Dermis microvascular lymphatic vessel endothelial cell (primary cell): Measurements from ENCODE around the gene GOLPH3L. TPM values are rescaled to one million over a fixed set of nuclear protein-coding genes. Genes with fewer than 3 reads are reported as not detected.
A peak's percentile ranks its signal among the peaks of the same experiment; 100 is the strongest.
"Not testable (repeated sequence)": the region's sequence is repeated elsewhere in the genome, so short reads cannot be mapped to it uniquely, and the experiment has no call there.

Source experiments
- DNase-seq, 2 donors: peaks; one replicate each; pipeline versions ENCODE4 v3.0.0 to v3.0.0-alpha.2; 2010; ENCODE audit warnings: low read depth in 2 of 2
- total RNA-seq: library from RNA; depleted of rRNA; stranded (reverse); fragments of >200 nt; gene quantifications from 2 replicates; pipeline ENCODE4 v1.2.1, GENCODE V29; 2014

GOLPH3L gene
- total RNA-seq, 1 donor from 2014 or later: 10.7 TPM

GRCh38 chr1:150619576-150620509 lies 77.1 kb downstream of the GOLPH3L start:
- DNase-seq: peak in 1 of 2 donors; percentile 77

DNA sequence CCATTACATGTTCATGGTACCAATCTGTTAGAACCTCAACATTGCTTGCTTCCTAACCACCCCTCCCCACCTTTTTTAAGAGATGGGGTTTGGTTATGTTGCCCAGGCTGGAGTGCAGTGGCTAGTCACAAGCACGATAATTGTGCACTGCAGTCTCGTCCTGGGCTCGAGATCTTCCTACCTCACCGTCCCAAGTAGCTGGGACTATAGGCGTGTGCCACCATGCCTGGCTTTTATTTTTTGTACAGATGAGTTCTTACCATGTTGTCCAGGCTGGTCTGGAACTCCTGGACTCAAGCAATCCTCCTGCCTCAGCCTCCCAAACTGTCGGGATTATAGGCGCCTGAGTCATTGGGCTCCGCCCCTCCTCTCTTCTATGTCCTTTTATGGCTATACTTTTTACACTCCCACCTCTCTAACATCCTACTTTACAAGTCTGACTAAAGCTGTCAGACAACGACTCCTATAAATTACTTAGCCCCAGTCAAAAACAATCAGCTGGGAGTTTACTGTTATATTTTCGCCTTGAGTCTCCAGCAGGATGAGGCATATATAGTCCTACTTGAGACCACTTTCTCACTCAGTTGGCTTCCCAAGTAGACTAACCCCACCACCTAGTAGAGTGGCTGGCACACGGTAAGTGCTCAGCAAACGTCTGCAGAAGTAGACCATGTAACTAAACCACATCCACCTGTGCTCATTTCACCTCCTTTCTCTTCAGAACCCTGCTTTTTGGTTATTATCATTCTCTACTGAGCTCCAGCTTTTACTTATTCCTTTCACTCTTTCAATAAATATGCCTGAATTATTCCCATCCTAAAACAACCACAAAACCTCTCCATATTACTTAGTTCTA lies 81.4 kb downstream of the GOLPH3L start:
- no peak for DNase-seq

- peak; percentile 95 to 96 for DNase-seq
Observed at GRCh38 chr1:150613061-150613920, 83.7 kb downstream of the GOLPH3L start.

DNA sequence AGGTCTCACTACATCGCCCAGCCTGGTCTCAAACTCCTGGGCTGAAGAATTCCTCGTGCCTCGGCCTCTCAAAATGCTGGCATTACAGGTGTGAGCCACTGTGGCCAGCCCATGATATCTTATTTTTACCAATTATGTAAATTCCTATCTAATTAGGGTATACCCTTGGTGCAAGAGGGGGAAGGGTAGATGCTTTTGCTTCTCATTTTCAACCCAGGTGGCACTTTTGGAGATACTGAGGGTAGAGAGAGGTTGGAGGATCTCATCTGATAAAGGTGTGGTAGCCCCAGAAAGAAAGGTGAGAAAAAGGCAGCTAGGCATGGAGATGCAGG lies 85.0 kb downstream of the GOLPH3L start:
- DNase-seq: no peak

- no peak for DNase-seq
Observed at GRCh38 chr1:150610576-150610975, 86.4 kb downstream of the GOLPH3L start.

DNA sequence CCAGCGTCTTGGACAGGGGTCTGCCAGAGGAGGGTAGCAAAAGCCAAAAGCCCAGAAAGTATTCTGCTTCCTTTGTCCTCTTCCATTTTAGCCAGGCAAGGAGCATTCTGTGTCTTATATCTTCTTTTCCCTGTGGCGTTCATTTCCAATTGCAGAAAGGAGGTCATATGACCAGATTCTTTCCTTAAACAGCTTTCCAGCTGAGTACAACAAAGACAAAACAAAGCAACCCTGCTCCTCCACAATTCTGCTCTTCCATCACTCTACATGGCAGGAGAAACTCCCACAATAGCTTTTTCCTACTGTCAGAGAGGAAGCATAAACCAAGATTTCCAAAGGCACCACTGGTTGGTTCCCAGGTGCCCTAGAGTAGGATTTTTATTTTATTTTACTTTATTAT lies 87.2 kb downstream of the GOLPH3L start:
- DNase-seq: peak in 1 of 2 donors; percentile 39

GRCh38 chr1:150606463-150607142 lies 90.4 kb downstream of the GOLPH3L start:
- DNase-seq: no peak

GRCh38 chr1:150605451-150605731 lies 91.6 kb downstream of the GOLPH3L start:
- DNase-seq: not testable (repeated sequence)

GRCh38 chr1:150604226-150604588 lies 92.7 kb downstream of the GOLPH3L start:
- no peak for DNase-seq

DNA sequence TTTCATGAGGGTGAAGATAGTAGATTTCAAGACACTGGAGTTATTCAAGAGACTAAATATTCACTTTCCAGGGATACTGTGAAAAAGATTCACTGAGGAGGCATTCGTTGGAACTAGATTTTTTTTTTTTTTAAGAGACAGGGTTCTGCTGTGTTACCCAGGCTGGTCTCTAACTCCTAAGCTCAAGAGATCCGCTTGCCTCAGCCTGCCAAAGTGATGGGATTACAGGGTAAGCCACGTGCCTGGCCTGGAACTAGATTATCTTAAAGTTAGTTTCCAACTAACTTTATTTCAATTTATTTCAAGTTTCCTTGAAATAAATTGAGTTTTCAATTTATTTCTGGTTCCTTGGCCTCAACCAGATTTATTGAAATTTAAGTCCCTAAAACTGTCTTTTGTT lies 93.2 kb downstream of the GOLPH3L start:
- no peak for DNase-seq

DNA sequence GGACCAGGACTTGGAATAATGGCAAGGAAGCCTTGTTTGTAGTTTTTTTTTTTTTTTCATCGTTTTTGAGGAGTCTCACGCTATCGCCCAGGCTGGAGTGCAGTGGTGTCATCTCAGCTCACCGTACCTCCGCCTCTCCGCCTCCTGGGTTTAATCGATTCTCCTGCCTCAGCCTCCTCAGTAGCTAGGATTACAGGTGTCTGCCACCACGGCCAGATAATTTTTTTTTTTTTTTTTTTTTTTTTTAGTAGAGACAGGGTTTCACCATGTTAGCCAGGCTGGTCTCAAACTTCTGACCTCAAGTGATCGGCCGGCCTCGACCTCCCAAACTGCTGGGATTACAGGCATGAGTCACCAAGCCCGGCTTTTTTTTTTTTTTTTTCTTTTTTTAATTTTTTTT lies 94.6 kb downstream of the GOLPH3L start:
- DNase-seq: not testable (repeated sequence)

- no peak for DNase-seq
Observed at GRCh38 chr1:150601540-150601939, 95.4 kb downstream of the GOLPH3L start.

- not testable (repeated sequence) for DNase-seq
Observed at GRCh38 chr1:150598346-150598745, 98.6 kb downstream of the GOLPH3L start.

DNA sequence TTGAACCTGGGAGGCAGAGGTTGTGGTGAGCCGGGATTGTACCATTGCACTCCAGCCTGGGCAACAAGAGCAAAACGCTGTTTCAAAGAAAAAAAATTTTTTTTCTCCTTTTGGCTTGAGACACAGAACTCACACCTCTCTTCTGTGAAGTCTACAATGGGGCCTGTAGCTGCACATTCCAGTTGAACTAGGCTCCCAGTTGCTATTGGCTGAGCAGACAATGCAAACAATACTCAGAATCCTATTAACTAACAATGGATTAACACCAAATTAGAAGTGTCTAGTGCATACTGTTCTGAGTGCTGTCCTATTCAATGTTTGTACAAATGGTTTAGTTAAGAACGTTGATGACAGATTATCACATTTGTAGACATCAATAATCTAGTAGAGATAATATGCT lies 100.0 kb downstream of the GOLPH3L start:
- DNase-seq: no peak

Other genes with a start within 250 kb of the GOLPH3L start
- 9.5 and 15.4 TPM in 2 replicates for gene TARS2, start 209.7 kb downstream of the GOLPH3L start, total RNA-seq
- gene ECM1, start 189.0 kb downstream of the GOLPH3L start, total RNA-seq: under 0.01 TPM in 2 replicates
- gene FALEC, start 181.4 kb downstream of the GOLPH3L start, total RNA-seq: not detected in 2 replicates
- 0.13 and 0.25 TPM in 2 replicates for gene ADAMTSL4, start 147.7 kb downstream of the GOLPH3L start, total RNA-seq
- gene MCL1, start 117.5 kb downstream of the GOLPH3L start, total RNA-seq: 149 and 187 TPM in 2 replicates
- gene ENSA, start 67.5 kb downstream of the GOLPH3L start, total RNA-seq: 78.8 and 95.8 TPM in 2 replicates
- gene HORMAD1, start 23.7 kb upstream of the GOLPH3L start, total RNA-seq: not detected in 2 replicates
- gene CTSS, start 68.6 kb upstream of the GOLPH3L start, total RNA-seq: 27.9 and 51.7 TPM in 2 replicates
- 0.51 and 0.63 TPM in 2 replicates for gene CTSK, start 111.1 kb upstream of the GOLPH3L start, total RNA-seq
- 16.0 and 19.6 TPM in 2 replicates for gene ARNT, start 179.4 kb upstream of the GOLPH3L start, total RNA-seq
- not detected in 2 replicates for gene CTXND2, start 190.0 kb upstream of the GOLPH3L start, total RNA-seq
- 25.9 and 32.9 TPM in 2 replicates for gene SETDB1, start 229.2 kb upstream of the GOLPH3L start, total RNA-seq